Upper lobe of left lung (tissue), 4 donors: ENCODE measurements around the gene ADK.

Experiments
- POLR2A ChIP-seq, 4 donors: fragments of 450-650 bp; IDR thresholded peaks; one replicate each; pipeline ENCODE4 v1.5.1; 2016 to 2017; ENCODE audit warnings: antibody characterized with exemption in 4 of 4, mild to moderate bottlenecking in 2 of 4
- POLR2AphosphoS5 ChIP-seq, 2 donors: sonication (generic); formaldehyde crosslinking; IDR thresholded peaks; one replicate each; pipeline ENCODE4 v1.5.1; 2017; ENCODE audit warnings: antibody characterized with exemption in 2 of 2
- TF ChIP-seq, protein P1 (sequence below), 6 experiments: fragments of 450-650 bp in 4 of 6; fragments of 200-600 bp in 2 of 6; sonication (generic) in 2 of 6; IDR thresholded peaks; one replicate each; pipeline ENCODE4 v1.5.1; 2016 to 2019; ENCODE audit warnings: antibody characterized with exemption in 6 of 6

GRCh38 chr10:74300666-74301065 is 149.6 kb downstream of the ADK start:
- TF ChIP-seq POLR2A (IDR thresholded peaks at IDR 0.05) = no peak
- TF ChIP-seq, protein P1, sequence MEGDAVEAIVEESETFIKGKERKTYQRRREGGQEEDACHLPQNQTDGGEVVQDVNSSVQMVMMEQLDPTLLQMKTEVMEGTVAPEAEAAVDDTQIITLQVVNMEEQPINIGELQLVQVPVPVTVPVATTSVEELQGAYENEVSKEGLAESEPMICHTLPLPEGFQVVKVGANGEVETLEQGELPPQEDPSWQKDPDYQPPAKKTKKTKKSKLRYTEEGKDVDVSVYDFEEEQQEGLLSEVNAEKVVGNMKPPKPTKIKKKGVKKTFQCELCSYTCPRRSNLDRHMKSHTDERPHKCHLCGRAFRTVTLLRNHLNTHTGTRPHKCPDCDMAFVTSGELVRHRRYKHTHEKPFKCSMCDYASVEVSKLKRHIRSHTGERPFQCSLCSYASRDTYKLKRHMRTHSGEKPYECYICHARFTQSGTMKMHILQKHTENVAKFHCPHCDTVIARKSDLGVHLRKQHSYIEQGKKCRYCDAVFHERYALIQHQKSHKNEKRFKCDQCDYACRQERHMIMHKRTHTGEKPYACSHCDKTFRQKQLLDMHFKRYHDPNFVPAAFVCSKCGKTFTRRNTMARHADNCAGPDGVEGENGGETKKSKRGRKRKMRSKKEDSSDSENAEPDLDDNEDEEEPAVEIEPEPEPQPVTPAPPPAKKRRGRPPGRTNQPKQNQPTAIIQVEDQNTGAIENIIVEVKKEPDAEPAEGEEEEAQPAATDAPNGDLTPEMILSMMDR (IDR thresholded peaks at IDR 0.05) = no peak
- no peak for TF ChIP-seq POLR2AphosphoS5 (IDR thresholded peaks at IDR 0.05)
